ENCODE data around the gene CST7.
A peak's percentile ranks its signal among the peaks of the same experiment; 100 is the strongest.
"Not testable (repeated sequence)": the region's sequence is repeated elsewhere in the genome, so short reads cannot be mapped to it uniquely, and the experiment has no call there.

Gene CST7

GRCh38 chr20:24939036-24939435 is 10.0 kb upstream of the CST7 start:
- DNase-seq = no peak
- intact Hi-C loops (cut with DNase I) = loop anchor here (10.0 kb wide), 1 partner anchor 1004 kb away; no protein-coding TSS in a partner anchor

GRCh38 chr20:24942679-24943078 is 6.4 kb upstream of the CST7 start:
- DNase-seq = peak in 1 of 42 donors; percentile 3
- intact Hi-C loops (cut with DNase I) = no loop called here

- intact Hi-C loops (cut with DNase I) = no loop called here
- peak in 1 of 42 donors; percentile 28 for DNase-seq
These were observed 5.9 kb upstream of the CST7 start for GRCh38 chr20:24943196-24943595.

- intact Hi-C loops (cut with DNase I) = no loop called here
- peak in 3 of 42 donors; percentile 7 to 18 (median 8) for DNase-seq
These were observed 5.3 kb upstream of the CST7 start for GRCh38 chr20:24943731-24944130.

- intact Hi-C loops (cut with DNase I); DNase-seq: not testable (repeated sequence)
These were observed 2.7 kb upstream of the CST7 start for GRCh38 chr20:24946376-24946775.

- intact Hi-C loops (cut with DNase I); DNase-seq: not testable (repeated sequence)
These were observed 602 bp upstream of the CST7 start for GRCh38 chr20:24948396-24948938.

GRCh38 chr20:24949756-24950127 is 673 bp downstream of the CST7 start:
- DNase-seq = peak in 6 of 42 donors; percentile 2 to 27 (median 18)
- intact Hi-C loops (cut with DNase I) = no loop called here

GRCh38 chr20:24950128-24950835 is 1.2 kb downstream of the CST7 start:
- peak in 6 of 42 donors; percentile 7 to 40 (median 26) for DNase-seq
- intact Hi-C loops (cut with DNase I) = no loop called here

- DNase-seq = peak in 6 of 42 donors; percentile 4 to 33 (median 30)
- intact Hi-C loops (cut with DNase I) = no loop called here
These were observed 1.9 kb downstream of the CST7 start for GRCh38 chr20:24950836-24951525.

- peak in 4 of 42 donors; percentile 17 to 33 (median 31) for DNase-seq
- intact Hi-C loops (cut with DNase I) = no loop called here
These were observed 2.5 kb downstream of the CST7 start for GRCh38 chr20:24951536-24952083.

GRCh38 chr20:24952376-24953208 is 3.5 kb downstream of the CST7 start:
- DNase-seq = peak in 6 of 42 donors; percentile 5 to 39 (median 16)

GRCh38 chr20:24953209-24953575 is 4.1 kb downstream of the CST7 start:
- peak in 1 of 42 donors; percentile 8 for DNase-seq
- intact Hi-C loops (cut with DNase I) = no loop called here

More at GRCh38 chr20:24952376-24953208, 3.5 kb downstream of the CST7 start:
- intact Hi-C loops (cut with DNase I) = no loop called here

GRCh38 chr20:24953621-24954133 is 4.6 kb downstream of the CST7 start:
- DNase-seq = peak in 5 of 42 donors; percentile 7 to 37 (median 17)
- intact Hi-C loops (cut with DNase I) = no loop called here

GRCh38 chr20:24954151-24954550 is 5.1 kb downstream of the CST7 start:
- DNase-seq = peak in 6 of 42 donors; percentile 5 to 36 (median 21)
- intact Hi-C loops (cut with DNase I) = no loop called here

- no peak for DNase-seq
- intact Hi-C loops (cut with DNase I) = no loop called here
These were observed 5.5 kb downstream of the CST7 start for GRCh38 chr20:24954566-24954965.

GRCh38 chr20:24955045-24955444 is 6.0 kb downstream of the CST7 start:
- peak in 6 of 42 donors; percentile 1 to 37 (median 19) for DNase-seq
- intact Hi-C loops (cut with DNase I) = no loop called here

- intact Hi-C loops (cut with DNase I) = no loop called here
- DNase-seq = peak in 6 of 42 donors; percentile 5 to 32 (median 12)
These were observed 7.2 kb downstream of the CST7 start for GRCh38 chr20:24956001-24956841.
